ENCODE results near the gene WDFY4. TPM values are rescaled to one million over a fixed set of nuclear protein-coding genes. Genes with fewer than 3 reads are reported as not detected.

The WDFY4 gene
- total RNA-seq, 4 donors from 2014 or later: 0.61 to 3.8 (median 0.88) TPM

- Histone ChIP-seq H3K27me3 (no peaks in the 10 kb centered on the region), H3K4me3 (no peak overlapping the region), H3K27ac (peak overlapping the region in 3 of 4 donors; percentile 29 to 75 (median 67)), H3K4me1 (peaks cover 0 to 17% (median 4%) of the 10 kb centered on the region in 3 donors), H3K36me3 (no peaks in the 10 kb centered on the region), H3K9me3 (no peaks in the 10 kb centered on the region)
- TF ChIP-seq CTCF (IDR thresholded peaks at IDR 0.05): no peak
- TF ChIP-seq POLR2A (IDR thresholded peaks at IDR 0.05): no peak
- intact Hi-C loops (cut with DNase I): no loop called here
- DNase-seq: no peak
- WGBS, 2 donors: 82 to 84% methylated on average over 3 of the region's 3 CpGs
Observed at GRCh38 chr10:49024484-49024883, 339.8 kb downstream of the WDFY4 start.

- peaks cover 0 to 17% (median 4%) of the 10 kb centered on the region in 3 donors for H3K4me1 ChIP-seq
- DNase-seq: no peak
- no peak overlapping the region for H3K4me3 ChIP-seq
- TF ChIP-seq CTCF (IDR thresholded peaks at IDR 0.05) (no peak), POLR2A (IDR thresholded peaks at IDR 0.05) (no peak)
- WGBS, 2 donors: 56 to 85% methylated on average over 1 to 2 of the region's 7 CpGs
- intact Hi-C loops (cut with DNase I): no loop called here
- no peaks in the 10 kb centered on the region for H3K9me3 ChIP-seq
- no peak overlapping the region for H3K27ac ChIP-seq
- H3K27me3 ChIP-seq: no peaks in the 10 kb centered on the region
- no peaks in the 10 kb centered on the region for H3K36me3 ChIP-seq
Observed at GRCh38 chr10:49025347-49025983, 340.8 kb downstream of the WDFY4 start.

DNA sequence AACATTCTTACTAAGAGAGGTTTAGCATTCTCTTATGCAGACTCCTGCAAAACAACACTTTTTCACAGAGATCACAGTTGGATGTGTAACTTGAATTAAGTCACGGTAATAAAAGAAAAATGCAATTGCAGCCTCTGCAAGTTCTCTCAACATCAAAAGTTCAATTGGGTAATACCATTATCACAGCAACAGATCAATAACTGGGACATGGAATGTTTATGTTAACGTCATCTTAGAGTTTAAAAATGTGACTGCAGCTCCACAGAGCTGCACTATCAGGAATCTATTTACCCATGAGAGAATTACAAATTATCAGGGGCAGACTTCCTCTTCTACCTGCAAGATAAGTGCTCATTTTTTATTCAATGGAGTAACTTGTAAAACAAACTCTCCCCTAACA is 344.0 kb downstream of the WDFY4 start:
- Histone ChIP-seq H3K4me3 (no peak overlapping the region), H3K4me1 (peaks cover 0 to 10% (median 2%) of the 10 kb centered on the region in 3 donors), H3K27me3 (no peaks in the 10 kb centered on the region), H3K36me3 (peaks cover 0 to 7% (median 0%) of the 10 kb centered on the region in 3 donors), H3K27ac (no peak overlapping the region), H3K9me3 (no peaks in the 10 kb centered on the region)
- intact Hi-C loops (cut with DNase I): no loop called here
- WGBS, 2 donors: 77 to 79% methylated on average over 2 of the region's 2 CpGs
- TF ChIP-seq POLR2A (IDR thresholded peaks at IDR 0.05): no peak
- no peak for DNase-seq

DNA sequence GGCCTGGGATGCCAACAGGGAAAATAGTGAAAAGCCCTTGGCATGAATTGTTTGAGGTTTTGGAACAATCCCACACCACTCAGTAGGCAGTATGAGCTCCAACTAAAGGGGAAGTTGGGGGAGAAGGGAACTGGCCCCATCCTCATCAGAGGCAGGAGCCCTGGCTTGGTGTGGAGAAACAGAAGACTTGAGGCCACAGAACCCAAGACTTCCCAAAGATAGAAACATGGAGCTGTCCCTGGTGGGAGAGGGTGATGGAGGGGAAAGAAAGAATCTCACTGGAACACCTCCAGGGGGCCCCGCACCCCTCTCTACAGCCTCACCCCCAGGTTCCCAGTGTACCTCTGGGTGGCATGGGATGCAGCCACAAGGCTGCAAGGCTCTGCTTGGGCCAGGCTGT is 345.0 kb downstream of the WDFY4 start:
- Histone ChIP-seq H3K4me1 (peaks cover 0 to under 1% (median 0%) of the 10 kb centered on the region in 3 donors), H3K36me3 (peaks cover 0 to 7% (median 0%) of the 10 kb centered on the region in 3 donors), H3K27me3 (no peaks in the 10 kb centered on the region), H3K9me3 (no peaks in the 10 kb centered on the region), H3K27ac (no peak overlapping the region), H3K4me3 (no peak overlapping the region)
- intact Hi-C loops (cut with DNase I): no loop called here
- TF ChIP-seq CTCF (IDR thresholded peaks at IDR 0.05) (no peak), POLR2A (IDR thresholded peaks at IDR 0.05) (no peak)
- 100% methylated on average over 1 of the region's 1 CpG; no CpG with 5 or more reads in 1 of the 2 donors for WGBS, 2 donors
- no peak for DNase-seq

Small RNA genes within 50 kb of the gene (small RNA-seq; reads per million reads assigned to genes)
- gene MIR4294: 0 reads per million in 4 donors

Other genes with a start within 250 kb of the WDFY4 start
- gene ARHGAP22, start 79.8 kb upstream of the WDFY4 start, total RNA-seq: 1 to 10 TPM in 2 of 4 donors, under 1 TPM in 2; 0.59 to 2.1 (median 1.2) TPM